Urinary bladder (tissue), 4 donors: ENCODE measurements around the gene ZNF480. TPM values are rescaled to one million over a fixed set of nuclear protein-coding genes. Genes with fewer than 3 reads are reported as not detected.
"Not testable (repeated sequence)": the region's sequence is repeated elsewhere in the genome, so short reads cannot be mapped to it uniquely, and the experiment has no call there.

Experiments
- DNase-seq: peaks from one replicate; pipeline ENCODE4 v3.0.0-alpha.2; 2015; ENCODE audit errors: extremely low spot score
- H3K27ac ChIP-seq: one replicate; pipeline ENCODE4 v1.5.1; 2013; ENCODE audit warnings: low read depth, mild to moderate bottlenecking, moderate library complexity
- H3K36me3 ChIP-seq: one replicate; pipeline ENCODE4 v1.6.1; 2013; ENCODE audit warnings: mild to moderate bottlenecking, moderate library complexity; ENCODE audit not compliant: insufficient read depth
- H3K4me1 ChIP-seq: one replicate; pipeline ENCODE4 v1.6.1; 2013; ENCODE audit warnings: mild to moderate bottlenecking, moderate library complexity; ENCODE audit not compliant: insufficient read depth
- H3K4me3 ChIP-seq: one replicate; pipeline ENCODE4 v1.5.1; 2013; ENCODE audit warnings: low read depth, low read length
- WGBS: extraction: QIAGEN DNeasy Blood & Tissue Kit; methylation state at CpG from one replicate; pipeline ENCODE4 v1.1.7; 2013; 5-methylcytosine and 5-hydroxymethylcytosine counted together
- polyA plus RNA-seq: library from polyadenylated mRNA; stranded (reverse); fragments of 200-250 nt; gene quantifications from one replicate; pipeline ENCODE4 v1.2.3, GENCODE V29; 2013
- total RNA-seq: library from RNA; depleted of rRNA; stranded (reverse); fragments of >200 nt; gene quantifications from one replicate; pipeline ENCODE4 v1.2.3, GENCODE V29; 2014
- donor health status: healthy with polysubstance abuse.
- donor health status: healthy.

ZNF480 gene
- total and polyA plus RNA-seq, 2 donors = 5.3 to 18.8 TPM

DNA sequence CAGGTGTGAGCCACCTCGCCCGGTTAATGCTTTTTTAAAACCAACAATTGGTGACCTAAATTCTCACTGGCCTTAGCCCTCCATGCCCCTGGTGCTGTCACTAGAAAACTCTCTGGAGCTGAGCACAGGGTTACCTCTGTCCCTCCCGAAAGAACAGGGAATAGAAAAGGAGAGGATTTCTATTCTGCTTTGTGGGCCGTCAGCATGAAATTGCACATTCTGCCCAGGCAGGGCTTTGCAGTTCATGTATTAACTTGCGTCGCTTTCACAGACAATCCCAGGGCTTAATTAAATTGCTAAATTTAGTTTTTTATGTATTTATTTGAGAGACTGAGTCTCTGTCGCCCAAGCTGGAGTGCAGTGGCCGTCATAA, 583 bp upstream of the ZNF480 start:
- Histone ChIP-seq H3K27ac (no peak overlapping the region), H3K4me1 (no peaks in the 10 kb centered on the region), H3K36me3 (peaks cover 3% of the 10 kb centered on the region), H3K4me3 (peak overlapping the region; percentile 59)
- 19% methylated on average over 8 of the region's 8 CpGs for WGBS
- no peak for DNase-seq

DNA sequence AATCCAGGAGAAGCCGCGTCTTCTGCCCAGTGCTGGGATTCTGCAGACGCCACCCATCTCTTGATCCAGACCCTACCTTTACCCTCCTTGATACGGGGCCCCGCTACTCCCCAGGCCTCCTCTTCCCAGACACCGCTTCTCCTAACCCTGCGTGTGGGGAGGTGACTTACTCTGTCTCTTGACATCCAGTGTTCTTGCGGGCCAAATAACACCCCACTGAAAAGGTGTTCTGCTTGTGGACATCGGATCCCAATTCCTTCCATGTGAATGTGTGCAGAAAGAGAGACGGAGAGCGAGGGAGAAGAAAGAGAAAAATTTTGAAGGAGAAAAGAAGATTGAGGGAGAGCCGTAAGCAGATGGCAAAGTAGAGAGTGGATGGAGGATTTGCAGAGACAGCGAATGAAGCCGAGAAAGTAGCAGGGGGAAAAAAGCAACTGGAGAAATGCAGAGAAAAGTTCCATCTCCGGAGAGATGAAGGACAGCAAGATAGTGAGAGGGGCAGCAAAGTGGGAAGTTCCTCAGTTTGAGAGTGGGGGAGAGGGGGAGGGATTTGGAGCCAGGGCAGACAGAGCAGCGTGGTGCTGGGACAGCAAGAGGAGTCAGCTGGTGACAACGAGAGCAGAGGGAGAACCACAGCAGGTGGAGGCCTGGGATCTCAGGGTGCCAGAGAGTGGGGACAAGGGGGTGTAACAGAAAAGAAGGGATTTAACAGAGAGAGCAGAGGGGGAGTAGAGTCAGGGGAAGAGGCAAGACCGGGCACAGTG, 814 bp downstream of the ZNF480 start:
- DNase-seq = no peak
- no peaks in the 10 kb centered on the region for H3K4me1 ChIP-seq
- peak overlapping the region; percentile 63 for H3K4me3 ChIP-seq
- 9% methylated on average over 18 of the region's 18 CpGs for WGBS
- peaks cover 5% of the 10 kb centered on the region for H3K36me3 ChIP-seq
- H3K27ac ChIP-seq = peak overlapping the region; percentile 48

DNA sequence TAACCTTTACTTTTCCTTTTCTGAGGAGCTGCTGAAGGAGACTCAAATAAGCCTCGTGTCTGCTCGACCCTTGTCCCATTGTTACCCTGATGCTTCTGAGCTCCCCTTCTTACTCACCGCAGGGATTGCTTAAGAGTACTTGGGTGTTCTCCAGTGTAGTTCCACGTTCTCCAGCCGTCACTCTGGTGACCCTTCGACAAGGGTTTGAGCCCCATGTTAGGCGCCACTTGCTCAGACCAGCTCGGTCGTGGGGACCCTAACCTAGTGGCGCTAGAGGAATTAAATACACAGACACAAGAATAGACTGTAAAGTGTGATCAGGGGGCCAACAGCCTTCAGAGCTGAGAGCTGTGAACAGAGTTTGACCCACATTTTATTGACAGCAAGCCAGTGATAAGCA, 10.3 kb downstream of the ZNF480 start:
- 96% methylated on average over 10 of the region's 10 CpGs for WGBS
- no peak overlapping the region for H3K27ac ChIP-seq
- H3K4me1 ChIP-seq = no peaks in the 10 kb centered on the region
- H3K4me3 ChIP-seq = no peak overlapping the region
- DNase-seq = no peak
- peaks cover 13% of the 10 kb centered on the region for H3K36me3 ChIP-seq

DNA sequence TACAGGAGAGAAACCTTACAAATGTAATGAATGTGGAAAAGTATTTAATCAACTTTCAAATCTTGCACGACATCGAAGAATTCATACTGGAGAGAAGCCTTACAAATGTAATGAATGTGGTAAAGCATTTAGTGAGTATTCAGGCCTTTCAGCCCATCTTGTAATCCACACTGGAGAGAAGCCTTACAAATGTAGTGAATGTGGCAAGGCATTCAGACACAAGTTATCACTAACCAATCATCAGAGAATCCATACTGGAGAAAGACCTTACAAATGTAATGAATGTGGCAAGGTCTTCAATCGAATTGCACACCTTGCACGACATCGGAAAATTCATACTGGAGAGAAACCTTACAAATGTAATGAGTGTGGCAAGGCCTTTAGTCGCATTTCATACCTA, 25.5 kb downstream of the ZNF480 start:
- no peak for DNase-seq
- WGBS = 97% methylated on average over 6 of the region's 6 CpGs
- Histone ChIP-seq H3K27ac (no peak overlapping the region), H3K4me3 (no peak overlapping the region), H3K36me3 (peaks cover 32% of the 10 kb centered on the region), H3K4me1 (no peaks in the 10 kb centered on the region)

DNA sequence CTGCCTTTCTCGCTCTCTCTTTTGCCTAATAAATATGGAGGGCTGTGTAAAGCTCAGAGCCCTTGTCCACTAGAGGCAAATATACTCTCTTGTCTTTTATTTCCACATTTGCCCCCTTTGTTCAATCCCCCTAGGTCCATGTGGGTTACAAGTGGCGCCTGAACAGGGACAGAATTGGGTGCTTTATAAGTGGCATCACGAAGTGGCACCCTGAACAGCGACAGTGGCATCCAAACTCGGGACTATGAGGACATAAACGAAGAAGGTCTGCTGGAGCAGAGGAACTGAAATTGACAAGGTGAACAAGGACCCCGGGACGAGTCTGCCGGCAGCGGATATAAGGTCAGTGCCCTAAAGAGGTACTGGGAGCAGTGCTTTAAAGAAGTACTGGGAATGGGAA, 34.8 kb downstream of the ZNF480 start:
- Histone ChIP-seq H3K4me3 (no peak overlapping the region), H3K4me1 (no peaks in the 10 kb centered on the region), H3K27ac (no peak overlapping the region), H3K36me3 (no peaks in the 10 kb centered on the region)
- 82% methylated on average over 10 of the region's 10 CpGs for WGBS
- no peak for DNase-seq

DNA sequence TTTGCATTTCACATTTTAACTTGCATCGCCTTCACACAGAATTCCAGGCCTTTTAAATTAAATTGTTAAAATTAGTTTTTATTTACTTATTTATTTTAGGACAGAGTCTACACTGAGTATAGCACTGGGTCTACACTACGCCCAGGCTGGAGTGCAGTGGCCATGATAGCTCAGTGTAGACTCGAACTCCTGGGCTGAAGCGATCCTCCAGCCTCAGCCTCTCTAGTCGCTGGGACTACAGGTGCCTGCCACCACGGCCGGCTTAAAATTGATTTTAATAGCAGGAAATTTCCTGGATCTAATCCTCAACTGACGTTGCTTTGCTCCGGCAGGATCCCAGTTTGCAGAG, 38.8 kb downstream of the ZNF480 start:
- no peak overlapping the region for H3K27ac ChIP-seq
- WGBS = 43% methylated on average over 9 of the region's 9 CpGs
- no peaks in the 10 kb centered on the region for H3K36me3 ChIP-seq

DNA sequence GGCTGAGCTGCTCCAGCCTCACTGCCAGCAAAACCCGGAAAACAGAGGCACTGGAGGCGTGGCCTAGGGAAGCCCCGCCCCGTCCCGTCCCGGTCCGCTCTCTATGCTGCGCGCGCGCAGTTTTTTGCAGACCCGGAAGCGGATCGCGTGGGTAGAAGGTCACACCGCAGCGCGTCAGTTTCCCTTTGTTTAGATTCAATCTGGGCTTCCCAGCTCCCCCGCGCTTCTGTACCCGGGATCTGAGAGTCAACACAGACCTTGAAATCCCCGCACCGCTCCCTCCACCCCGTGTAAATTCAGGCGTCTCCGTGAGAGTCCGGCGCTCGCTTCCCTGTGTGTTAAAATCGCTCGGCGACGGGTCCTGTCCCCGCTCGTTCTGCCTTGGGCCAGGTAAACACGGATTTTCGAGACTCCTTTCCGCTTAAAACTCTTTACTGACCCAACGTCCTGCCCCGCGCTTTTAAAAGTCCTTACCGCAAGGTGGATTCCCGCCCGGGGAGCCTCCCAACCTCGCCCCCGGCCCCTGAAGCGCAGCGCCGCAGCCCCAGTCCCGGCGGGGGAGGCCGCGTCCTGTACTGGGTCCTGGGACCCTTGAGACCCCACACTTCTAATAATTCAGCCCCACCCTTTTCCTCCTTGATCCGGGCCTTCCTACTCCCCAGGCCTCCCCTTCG, 39.3 kb downstream of the ZNF480 start, which contains the start of gene ZNF610:
Gene ZNF610, plus strand, starts transcription at position 127 of the 674 bp plus-strand sequence. CDS start 12,930 bp downstream, outside the sequence.
- Histone ChIP-seq H3K4me1 (no peaks in the 10 kb centered on the region), H3K4me3 (peak within 1 kb of the TSS; percentile 71), H3K36me3 (no peaks in the 10 kb centered on the region), H3K27ac (peak within 1 kb of the TSS; percentile 74)
- DNase-seq = peak; percentile 75
- WGBS = under 1% methylated on average over 55 of the region's 55 CpGs

More for the DNA sequence above, 38.8 kb downstream of the ZNF480 start:
- Histone ChIP-seq H3K4me3 (peak overlapping the region; percentile 71), H3K4me1 (no peaks in the 10 kb centered on the region)
- no peak for DNase-seq

DNA sequence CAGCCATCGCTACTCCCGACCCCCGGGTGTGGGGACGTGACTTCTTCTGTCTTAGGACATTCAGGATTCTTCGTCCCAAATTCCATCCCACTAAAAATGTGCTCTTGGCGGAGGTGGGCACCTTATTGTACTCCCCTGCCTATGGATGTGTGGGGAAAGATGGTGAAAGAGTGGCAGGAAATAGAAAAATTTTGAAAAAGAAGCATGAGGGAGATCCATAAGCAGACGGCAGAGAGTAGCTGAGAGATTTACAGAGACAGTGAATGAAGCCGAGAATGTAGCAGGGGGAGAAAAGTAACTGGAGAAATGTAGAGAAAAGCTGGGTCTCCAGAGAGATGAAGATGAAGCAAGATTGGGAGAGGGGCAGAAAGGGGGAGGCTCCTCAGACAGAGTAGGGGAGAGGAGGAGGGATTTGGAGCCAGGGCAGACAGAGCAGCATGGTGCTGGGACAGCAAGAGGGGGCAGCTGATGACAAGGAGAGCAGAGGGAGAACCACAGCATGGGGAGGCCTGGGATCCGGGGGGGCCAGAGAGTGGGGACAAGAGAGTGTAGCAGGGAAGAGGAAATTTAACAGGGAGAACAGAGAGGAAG, 39.9 kb downstream of the ZNF480 start:
- no peak for DNase-seq
- WGBS = 2% methylated on average over 9 of the region's 9 CpGs

DNA sequence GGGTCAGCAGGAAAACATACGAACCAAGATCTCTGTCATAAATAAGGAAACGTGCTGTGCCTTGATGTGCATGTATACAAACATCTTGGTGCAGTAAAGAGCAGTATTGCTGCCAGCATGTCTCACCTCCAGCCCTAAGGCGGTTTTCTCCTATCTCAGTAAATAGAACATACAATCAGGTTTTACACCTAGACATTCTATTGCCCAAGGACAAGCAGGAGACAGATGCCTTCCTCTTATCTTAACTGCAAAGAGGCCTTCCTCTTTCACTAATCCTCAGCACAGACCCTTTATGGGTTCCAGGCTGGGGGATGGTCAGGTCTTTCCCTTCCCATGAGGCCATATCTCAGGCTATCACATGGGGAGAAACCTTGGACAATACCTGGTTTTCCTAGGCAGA, 42.1 kb downstream of the ZNF480 start:
- H3K4me1 ChIP-seq, H3K27ac ChIP-seq, H3K36me3 ChIP-seq, DNase-seq, H3K4me3 ChIP-seq: not testable (repeated sequence)
- 46% methylated on average over 3 of the region's 3 CpGs for WGBS

More for the DNA sequence above, 39.9 kb downstream of the ZNF480 start:
- H3K4me1 ChIP-seq = no peaks in the 10 kb centered on the region
- no peak overlapping the region for H3K27ac ChIP-seq
- no peaks in the 10 kb centered on the region for H3K36me3 ChIP-seq
- peak overlapping the region; percentile 71 for H3K4me3 ChIP-seq

DNA sequence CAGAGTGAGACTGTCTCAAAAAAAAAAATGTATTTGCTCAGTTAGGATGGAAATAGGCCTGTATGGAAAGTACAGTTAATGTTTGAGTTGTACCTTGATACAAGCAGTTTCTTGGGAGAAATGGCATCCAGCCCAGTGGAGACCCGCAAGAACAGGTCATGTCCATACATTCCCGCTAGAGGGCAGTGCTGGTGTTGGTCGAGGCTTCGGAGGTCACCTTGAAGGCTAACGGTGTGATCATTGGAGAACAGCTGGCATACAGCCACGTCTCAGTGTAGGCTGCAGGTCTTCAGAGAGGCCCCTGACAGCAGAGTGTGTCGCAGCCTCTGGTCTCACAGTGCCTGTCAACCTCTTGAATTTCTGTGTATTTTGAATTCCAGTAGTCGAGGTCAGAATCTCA, 46.6 kb downstream of the ZNF480 start:
- WGBS = 11% methylated on average over 8 of the region's 8 CpGs
- DNase-seq = no peak
- H3K4me3 ChIP-seq = no peak overlapping the region
- no peak overlapping the region for H3K27ac ChIP-seq
- H3K36me3 ChIP-seq = no peaks in the 10 kb centered on the region
- no peaks in the 10 kb centered on the region for H3K4me1 ChIP-seq

DNA sequence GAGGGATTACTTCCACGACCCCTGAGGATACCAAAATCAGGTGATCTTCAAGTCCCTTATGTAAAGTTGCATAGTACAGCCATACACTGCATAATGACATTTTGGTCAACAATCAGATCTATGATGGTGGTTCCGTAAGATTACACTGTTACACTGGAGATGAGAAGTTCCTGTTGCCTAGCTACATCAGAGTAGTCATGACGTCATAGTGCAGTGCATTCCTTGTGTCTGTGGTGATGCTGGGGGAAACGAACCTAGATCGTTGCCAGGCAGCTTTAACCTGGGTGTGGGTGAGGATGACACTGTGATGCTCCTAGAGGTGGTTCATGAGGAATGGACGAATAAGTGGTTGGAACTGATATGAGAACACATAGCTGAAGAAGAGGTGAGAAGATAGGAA, 48.2 kb downstream of the ZNF480 start:
- no peak overlapping the region for H3K4me3 ChIP-seq
- no peaks in the 10 kb centered on the region for H3K36me3 ChIP-seq
- 86% methylated on average over 6 of the region's 6 CpGs for WGBS
- DNase-seq = no peak
- H3K27ac ChIP-seq = no peak overlapping the region
- H3K4me1 ChIP-seq = no peaks in the 10 kb centered on the region

DNA sequence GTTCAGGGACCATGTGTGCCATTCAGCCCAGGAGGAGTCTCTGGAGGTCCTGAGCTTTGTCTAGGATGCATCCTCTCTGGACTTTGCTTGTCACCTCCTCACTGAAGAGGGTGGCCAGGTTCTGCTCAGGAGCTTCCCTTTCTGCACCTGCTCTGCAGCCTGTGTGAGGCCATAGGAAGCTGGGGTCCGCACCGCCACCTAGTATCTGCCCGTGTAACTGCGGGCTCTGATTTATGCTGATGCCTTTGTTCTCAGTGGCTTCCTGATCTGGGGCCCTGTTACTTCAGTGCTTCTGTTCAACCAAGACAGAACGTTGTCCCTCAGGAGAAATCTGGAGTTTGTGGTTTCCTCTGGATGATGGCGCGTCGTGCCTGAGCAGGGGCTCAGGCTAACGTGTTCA, 54.5 kb downstream of the ZNF480 start:
- DNase-seq = no peak
- WGBS = 73% methylated on average over 9 of the region's 9 CpGs
- no peaks in the 10 kb centered on the region for H3K36me3 ChIP-seq

DNA sequence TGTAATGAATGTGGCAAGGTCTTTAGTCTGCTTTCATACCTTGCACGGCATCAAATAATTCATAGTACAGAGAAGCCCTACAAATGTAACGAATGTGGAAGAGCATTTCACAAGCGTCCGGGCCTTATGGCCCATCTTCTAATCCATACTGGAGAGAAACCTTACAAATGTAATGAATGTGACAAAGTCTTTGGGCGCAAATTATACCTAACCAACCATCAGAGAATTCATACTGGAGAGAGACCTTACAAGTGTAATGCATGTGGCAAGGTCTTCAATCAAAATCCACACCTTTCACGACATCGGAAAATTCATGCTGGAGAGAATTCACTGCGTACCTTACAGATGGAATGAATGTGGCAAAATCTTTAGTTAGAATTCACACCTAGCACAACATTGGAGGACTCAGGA, 69.5 kb downstream of the ZNF480 start:
- no peak for DNase-seq
- Histone ChIP-seq H3K36me3 (peaks cover 1% of the 10 kb centered on the region), H3K27ac (no peak overlapping the region), H3K4me1 (no peaks in the 10 kb centered on the region), H3K4me3 (no peak overlapping the region)
- WGBS = 99% methylated on average over 8 of the region's 8 CpGs

More for the DNA sequence above, 54.5 kb downstream of the ZNF480 start:
- Histone ChIP-seq H3K4me3 (no peak overlapping the region), H3K27ac (no peak overlapping the region), H3K4me1 (no peaks in the 10 kb centered on the region)
